Putamen (tissue), 1 donor: ENCODE results near the gene SYT17.

Experiments
- DNase-seq: peaks from one replicate; pipeline ENCODE4 v3.0.0-alpha.2; 2016; ENCODE audit warnings: low spot score

The SYT17 gene

DNA sequence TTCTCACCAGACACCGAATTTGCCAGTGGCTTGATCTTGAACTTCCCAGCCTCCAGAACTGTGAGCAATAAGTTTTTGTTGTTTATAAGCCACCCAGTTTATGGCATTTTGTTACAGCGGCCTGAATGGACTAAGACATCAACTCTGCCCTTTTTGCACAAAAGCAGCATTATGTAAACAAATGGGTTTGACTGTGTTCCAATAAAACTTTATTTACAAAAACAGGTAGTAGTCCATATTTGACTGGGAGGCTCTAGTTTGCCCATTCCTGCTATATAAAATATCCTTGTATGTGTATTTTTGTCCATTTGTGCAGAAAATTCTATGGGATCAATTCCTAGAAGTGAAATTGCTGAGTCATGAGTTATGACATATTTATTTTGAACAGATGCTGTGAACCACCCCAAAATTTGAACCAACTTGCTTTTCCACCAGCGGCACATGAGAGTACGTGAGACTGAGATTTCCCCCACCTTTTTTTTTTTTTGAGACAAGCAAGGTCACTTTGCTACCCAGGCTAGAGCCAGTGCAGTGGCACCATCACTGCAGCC is 96.2 kb downstream of the SYT17 start:
- DNase-seq, result no peak

DNA sequence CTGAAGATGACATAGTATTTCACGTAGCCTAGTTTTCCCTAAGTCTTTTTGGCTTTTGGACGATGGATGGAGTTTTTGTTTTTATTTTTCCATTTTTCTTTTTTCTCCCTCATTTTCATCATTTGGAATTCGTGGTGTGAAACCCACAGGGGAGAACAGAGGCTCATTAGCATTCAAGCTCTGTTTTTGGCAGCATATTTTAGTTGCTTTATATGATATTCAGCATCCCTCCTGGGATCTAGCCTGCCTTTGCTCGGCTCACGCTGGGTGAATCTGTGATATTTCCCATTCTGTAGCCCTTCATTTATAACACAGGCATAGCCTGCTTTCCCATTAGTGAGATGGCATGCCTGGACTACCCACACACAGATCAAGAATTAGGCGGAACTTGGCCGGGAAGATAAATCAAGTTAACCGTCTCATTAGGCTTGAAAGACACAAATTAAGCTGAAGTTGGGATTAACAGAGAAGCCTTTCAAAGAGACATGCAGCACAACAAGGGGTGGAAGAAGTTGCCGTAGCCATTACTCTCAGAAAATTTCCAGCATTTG is 97.4 kb downstream of the SYT17 start:
- DNase-seq, result peak; percentile 7

DNA sequence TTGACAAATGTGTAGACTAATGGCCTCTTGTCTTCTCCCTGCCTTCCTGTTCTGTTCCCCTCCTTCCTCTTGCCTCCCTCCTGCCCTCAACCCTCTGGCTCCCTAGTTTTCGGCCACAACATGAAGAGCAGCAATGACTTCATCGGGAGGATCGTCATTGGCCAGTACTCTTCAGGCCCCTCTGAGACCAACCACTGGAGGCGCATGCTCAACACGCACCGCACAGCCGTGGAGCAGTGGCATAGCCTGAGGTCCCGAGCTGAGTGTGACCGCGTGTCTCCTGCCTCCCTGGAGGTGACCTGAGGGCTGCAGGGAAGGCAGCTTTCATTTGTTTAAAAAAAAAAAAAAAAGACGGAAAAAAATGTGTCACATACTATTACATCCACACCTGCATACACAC is 98.7 kb downstream of the SYT17 start:
- DNase-seq, result no peak

DNA sequence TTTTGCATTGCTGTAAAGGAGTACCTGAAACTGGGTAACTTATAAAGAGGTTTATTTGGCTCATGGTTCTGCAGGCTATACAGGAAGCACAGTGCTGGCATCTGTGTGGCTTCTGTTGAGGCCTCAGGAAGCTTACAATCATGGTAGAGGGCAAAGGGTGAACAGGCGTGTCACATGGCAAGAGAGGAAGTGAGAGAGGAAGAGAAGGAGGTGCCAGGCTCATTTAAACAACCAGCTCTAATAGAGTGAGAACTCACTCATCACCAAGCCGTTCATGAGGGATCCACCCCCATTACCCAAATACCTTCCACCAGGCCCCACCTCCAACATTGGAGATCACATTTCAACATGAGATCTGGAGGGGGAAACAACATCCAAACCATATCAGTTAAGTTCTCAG is 101.1 kb downstream of the SYT17 start:
- no peak for DNase-seq

DNA sequence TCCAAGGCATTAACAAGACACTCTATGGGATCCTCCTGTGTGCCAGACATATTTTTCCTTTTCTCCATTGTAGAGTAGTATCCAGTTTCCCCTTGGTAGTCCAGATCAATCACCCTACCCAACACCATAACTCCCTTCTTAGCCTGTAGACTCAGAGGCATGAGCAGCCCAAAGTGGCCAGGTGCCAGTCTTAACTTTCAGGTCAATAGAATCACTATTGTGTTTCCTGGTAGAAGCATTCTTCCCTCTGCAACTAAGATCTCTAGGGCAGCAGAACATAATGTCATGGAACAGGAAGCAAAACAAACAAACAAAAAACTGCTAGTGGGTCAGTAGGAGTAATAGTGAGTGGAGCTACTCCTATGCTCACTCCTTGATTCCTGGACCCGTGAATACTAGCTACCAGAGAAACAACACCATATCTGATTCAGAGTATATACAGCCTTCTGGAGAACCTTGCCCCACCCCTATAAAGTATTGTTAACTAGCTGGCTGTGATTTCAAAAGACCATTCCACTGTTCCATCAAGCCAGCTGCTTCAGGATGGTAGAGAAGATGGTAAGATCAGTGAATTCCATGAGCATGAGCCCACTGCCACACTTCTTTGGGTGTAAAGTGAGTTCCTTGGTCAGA is 106.2 kb downstream of the SYT17 start:
- DNase-seq, result no peak

DNA sequence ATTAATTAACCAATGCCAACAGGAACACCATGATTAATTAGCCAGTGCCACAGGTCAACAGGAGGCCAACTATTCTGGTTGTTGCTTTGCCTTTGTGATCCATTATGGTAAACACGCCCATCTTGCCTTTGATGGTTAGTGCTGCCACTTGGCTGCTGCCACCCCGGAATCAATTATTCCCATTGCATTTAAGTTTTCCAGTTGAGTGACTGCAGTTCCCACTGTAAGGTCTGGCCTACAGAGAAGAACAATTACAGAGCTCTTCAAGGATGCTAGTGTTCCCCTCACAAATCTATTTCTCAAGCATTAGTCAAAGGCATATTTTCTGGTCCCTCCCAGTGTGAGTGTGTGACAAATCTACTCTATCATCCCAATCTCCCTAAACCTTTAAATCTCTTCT is 110.4 kb downstream of the SYT17 start:
- DNase-seq, result no peak

DNA sequence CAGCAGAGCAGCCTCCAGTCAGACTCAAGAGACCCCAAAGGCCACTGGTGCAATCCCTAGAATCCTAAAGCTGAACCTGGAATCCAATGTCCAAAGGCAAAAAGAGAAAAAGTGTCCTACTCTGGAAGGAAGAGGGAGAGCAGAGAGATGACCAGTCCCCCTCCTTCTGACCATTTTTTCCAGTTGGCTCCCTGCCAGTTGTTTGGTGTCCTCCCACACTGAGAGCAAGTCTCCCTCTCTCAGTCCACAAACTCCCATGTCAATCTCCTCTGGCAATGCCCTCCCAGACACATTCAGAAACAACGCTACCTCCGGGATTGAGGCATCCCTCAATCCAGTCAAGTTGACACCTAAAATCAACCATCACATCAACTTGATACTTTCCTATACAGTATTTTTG is 113.2 kb downstream of the SYT17 start:
- DNase-seq, result no peak

DNA sequence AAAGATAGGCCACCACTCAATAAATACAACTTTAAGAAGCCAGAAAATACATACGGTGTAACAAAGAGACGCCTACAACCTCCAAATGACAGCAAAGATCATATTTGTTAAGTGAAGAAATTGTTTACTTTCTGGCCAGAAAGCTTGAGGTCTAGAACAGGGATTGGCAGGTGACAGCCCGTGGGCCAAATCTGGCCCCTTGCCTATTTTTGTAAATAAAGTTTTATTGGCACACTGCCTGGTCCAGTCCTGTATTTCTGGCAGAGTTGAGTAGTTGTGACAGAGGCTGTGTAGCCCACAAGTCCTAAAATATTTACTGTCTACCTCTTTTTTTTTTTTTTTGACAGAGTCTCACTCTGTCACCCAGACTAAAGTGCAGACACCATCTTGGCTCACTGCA is 114.1 kb downstream of the SYT17 start:
- DNase-seq, result no peak

DNA sequence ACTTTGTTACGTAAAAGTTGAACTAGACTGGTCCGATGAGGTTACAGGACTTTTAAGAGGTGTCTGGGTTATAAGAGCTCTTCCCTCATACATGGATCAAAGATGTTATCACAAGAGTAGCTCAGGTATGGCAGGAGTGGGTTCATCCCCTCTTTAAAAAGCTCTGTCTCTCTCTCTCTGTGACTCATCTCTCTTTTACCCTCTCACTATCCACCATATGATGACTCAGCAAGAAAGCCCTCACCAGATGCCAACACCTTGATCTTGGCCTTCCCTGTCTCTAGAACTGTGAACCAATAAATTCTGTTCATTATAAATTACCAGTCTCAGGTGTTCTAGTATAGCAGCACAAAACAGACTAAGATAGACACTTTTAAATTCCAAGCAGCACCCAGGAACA is 115.6 kb downstream of the SYT17 start:
- DNase-seq, result no peak

DNA sequence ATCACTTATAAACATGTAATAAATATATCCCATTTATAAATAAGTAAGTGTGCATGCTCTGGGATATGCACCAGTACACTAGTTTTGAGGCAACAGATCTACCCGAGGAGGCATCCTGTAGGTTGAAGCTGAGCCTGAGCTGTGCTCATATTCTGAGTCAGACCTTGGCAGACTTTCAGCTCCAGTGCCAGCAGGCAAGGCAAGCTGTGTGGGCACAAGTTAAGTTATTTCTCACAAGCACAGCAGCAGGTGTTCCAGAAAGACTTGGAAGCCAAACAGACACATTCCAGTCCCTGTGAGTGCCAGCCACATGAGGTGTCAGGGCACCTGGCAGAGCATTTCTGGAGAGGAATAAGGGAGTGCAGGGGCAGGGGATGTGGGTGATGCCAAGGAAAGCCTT is 116.2 kb downstream of the SYT17 start:
- peak; percentile 73 for DNase-seq

DNA sequence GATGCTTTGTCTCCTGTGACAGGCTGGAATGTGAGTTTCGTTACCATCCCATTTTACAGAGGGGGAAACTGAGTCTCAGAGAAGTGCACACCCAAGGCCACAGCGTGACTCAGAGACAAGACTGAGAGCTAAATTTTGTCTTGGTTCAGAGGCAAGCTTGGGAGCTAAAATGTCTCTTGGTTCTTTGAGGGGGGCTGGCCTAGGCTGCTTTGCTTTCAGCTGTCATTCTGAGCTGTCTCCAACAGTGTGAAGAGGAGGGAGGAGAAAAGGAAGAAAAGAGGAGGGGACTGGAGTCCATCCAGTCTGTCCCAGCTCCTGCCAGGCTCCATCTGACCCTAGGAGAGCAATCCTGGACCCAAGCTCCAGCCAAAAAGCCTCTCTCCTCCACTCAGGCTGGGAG is 117.4 kb downstream of the SYT17 start, which contains the start of gene CLEC19A:
Gene CLEC19A (plus strand): TSS at position 301 of the 400 bp plus-strand sequence. CDS start 121 bp downstream, outside the sequence.
- DNase-seq, result no peak

DNA sequence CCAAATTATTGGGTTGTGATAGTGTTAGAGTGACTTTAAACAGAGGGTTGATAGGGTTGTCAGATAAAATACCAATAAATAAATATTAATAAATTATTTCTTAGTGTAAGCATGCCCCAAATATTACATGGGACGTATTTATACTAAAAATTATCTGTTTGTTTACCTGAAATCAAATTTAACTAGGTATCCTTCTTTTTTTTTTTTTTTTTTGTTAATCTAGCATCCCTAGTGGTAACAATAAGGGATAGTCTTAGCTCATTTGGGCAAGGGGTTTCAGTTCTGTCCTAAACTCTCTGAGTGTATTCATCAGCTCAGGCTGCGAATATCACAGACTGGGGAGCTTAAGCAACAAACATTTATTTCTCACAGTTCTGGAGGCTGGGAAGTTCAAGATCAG is 118.8 kb downstream of the SYT17 start:
- no peak for DNase-seq

DNA sequence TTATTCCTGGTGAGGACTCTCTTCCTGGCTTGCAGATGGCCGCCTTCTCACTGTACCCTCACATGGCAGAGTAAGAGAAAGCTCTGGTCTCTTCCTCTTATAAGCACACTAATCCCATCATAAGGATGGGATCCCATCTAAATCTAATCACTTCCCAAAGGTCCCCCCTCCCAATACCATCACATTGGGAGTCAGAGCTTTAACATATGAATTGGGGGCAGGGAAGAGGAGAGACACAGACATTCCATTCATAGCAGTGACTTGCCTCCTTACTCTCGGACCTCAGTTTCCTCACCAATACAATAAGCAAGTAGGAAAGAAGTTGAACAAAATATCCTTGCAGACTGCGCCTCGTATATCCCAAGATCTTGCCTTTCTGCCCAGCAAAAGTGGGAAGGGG is 119.2 kb downstream of the SYT17 start:
- no peak for DNase-seq

DNA sequence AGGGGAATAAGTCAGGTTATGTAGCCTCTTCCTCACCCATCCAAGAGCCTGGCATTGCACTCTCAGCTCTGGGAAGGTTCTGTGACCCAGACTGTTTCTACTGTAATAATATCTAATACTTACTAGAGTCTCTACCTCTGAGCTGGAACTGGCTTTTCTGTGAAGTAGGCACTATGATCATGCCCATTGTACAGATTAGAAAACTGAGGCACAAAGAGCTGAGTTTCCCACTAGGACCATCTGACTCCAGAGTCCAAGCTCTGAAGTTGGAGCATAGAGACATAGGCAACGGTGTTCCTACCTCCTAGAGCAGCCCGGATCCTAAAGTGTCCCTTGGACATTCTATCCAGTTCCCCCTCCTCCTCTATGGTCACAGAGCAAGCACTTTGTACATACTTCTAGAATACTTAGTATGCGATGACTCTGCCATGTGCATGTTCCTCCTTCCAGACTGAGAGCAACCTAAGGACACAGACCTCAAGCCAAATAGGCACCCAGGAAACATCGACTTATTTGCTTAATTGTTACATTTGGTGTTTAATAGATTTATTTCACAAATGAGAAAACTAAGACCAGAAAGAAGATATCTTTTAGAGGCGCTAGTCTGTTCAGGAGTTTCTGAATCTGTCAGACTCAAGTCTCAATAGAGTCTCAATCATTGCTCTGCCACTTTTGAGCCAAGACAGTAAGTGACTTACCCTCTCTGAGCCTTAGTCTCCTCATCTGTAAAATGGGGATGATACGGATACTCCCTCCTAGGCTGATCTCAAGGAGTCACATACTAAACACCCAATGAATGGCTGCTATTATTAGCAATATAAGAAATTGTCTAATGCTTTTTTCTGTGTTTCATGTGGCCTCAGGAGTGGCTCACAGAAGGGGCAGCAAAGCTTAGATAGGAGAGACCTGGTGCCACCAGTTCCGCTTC is 121.1 kb downstream of the SYT17 start:
- no peak for DNase-seq

DNA sequence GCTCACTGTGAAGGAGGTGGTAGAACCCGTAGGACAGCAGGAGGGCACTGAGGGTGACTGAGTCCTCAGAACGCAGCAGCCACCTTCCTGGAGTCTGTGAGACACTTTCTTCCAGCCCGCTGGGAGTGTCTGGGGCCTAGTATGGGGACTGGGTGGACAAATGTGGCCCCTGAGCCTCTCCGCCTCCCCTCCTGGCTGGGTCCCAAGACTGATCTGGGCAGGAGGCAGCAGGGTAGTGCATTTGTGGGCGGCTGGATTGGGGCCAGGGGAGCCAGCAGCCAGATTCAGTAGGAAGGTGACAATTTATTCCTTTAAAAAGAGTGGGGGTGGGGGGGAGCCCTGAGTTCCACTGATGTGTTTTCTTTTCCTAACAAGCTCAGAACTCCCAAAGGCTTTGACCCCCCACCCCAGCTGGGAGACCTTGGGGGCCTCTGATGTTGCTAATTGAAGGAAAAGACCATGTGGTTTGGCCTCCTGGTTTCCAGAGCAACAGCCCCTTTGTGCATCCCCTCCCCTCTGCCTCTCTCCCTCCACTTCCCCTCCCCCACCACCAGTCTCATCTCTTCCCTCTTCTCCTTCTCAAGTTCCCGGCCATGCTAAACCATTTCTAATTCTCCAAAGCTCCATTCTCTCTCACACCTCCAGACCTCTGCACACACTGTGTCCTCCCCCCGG is 121.9 kb downstream of the SYT17 start:
- no peak for DNase-seq

DNA sequence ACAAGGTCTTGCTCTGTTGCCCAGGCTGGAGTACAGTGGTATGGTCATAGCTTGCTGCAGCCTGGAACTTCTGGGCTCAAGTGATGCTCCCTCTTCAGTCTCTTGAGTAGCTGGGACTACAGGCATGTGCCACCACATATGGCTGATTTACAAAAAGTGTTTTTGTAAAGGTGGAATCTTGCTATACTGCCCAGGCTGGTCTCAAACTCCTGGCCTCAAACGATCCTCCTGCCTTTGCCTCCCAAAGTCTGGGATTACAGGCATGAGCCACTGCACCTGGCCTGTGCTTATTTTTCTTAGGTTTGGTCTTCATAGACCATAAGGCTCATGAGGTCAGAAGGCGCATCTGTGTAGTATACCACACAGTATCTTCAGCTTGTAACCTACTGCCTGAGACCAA is 122.8 kb downstream of the SYT17 start:
- DNase-seq, result no peak

DNA sequence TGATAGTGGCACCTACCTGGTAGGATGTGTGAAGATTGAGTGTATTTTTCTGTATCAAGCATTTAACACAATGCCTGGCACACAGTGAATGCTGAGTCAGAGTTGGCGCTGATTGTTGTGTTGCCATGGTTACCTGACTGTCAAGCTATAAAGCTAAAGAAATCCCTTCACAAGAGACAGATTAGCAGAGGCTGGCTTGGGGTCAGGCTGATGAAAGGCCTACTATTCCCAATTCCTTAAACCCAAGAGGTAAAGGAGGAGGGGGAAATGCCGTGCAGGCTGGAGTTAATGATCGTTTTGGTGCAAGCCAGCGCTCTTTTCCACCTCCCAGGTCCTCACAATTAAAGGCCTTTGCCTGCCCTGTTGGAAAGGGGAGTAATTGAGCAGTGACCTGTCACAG is 123.4 kb downstream of the SYT17 start:
- DNase-seq, result peak; percentile 57

DNA sequence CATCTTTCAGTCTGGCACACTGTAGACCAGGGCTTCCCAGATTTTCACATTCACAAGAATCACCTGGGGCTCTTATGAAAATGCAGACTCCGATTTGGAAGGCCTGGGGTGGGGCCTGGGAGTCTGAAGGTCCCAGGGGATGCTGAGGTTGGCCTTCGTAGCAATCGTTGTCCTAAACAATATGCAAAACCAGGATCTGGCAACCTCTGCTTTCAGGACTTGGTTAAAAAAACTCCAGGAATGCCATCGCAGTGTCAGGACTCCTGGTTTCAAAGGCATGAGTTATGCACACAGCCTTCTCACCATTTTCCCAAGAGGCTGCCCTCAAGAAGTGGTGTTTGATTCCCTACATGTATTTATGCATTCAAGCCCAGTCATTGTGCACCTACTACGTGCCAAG is 124.1 kb downstream of the SYT17 start:
- no peak for DNase-seq

DNA sequence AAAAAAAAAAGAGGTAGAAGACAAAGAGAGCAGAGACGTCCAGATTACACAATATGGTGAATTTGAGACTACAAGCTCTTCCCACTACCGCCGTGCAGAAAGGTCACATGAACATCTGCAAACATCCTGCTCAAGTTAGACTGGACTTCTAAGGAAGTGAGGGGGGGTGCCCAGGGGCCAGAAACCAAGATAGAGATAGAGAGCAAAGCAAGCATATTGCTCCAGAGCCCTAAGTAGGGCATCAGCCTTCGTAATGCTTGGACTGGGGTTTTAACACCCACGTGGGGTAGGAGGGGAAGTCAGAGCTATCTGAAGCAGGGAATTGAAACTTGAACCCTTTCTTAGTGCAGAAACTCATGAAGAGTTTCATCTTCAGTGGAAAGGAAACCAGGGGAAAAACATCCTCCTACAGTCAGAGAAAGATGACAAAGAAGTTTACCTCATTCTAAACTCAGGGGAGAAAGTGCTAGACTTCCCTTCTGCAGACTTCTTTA is 126.2 kb downstream of the SYT17 start:
- DNase-seq, result peak; percentile 67

DNA sequence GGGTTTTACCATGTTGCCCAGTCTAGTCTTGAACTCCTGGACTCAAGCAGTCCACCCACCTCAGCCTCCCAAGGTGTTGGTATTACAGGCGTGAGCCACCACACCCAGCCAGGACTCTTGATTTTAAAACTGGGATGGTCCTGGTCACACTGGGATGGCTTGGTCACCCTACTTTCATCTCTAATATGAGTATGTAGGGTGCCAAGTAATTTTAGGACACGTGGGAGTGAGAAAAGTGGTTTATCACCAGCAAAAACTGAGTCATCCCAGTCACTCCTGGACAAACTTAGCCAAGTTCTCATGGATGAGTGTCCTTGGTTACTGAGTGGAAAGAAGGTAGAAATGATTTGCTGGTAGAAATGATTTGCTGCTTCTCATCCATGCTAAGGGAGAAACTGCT is 127.4 kb downstream of the SYT17 start:
- DNase-seq, result no peak

DNA sequence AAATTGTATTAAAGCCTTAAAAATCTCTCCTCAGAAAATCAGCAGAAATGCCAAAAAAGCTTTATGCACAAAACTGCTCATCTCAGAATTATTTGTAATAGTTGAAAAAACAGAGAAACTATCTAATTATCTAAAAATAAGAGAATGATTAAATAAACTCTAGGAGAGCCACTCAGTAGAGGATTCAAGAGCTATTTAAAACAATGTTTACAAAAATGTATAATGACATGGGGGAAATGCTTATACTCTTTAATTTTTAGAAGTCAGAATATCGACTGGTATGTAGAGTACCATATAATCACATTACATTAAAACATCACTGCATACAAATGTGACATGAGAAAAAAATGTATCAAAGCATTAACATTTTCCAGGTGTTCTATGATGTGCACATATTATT is 129.4 kb downstream of the SYT17 start:
- DNase-seq, result no peak

DNA sequence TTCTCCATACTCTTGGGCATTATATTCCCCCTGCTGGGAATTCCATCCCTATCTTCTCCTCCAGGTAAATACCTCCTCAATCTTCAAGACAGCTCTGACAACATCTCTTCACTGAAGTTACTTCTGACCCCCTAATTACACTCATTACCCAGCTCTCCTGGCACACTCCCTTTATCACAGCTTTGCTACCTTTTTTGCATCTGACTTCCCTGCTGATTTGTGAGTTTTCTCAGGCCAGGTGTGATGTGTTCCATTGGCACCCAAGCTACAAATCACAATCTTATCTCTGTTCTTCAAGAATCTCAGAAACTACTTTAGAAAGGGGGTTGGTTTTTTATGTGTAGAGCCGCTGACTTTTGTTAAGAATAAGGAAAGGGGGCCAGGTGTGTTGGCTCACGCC is 131.5 kb downstream of the SYT17 start:
- DNase-seq, result no peak
